Measurements from ENCODE around the gene IL25.

The IL25 gene

DNA sequence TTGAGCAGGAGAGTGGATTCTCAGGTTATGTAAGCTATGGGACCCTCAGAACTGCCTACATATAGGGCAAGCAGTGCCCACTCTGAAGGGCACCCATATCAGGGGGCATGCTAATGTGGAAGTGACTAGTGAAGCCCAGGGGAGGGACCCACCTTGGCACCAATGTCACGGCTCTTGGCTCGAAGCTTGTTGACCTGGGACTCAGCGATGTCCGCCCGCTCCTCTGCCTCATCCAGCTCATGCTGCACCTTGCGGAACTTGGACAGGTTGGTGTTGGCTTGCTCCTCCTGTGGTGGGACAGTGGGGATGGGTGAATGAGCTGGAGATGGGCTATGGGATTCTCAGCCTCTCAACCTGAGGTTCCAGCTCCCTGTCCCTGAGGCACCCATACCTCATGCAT lies 9.7 kb downstream of the IL25 start:
- TF ChIP-seq, protein P1, sequence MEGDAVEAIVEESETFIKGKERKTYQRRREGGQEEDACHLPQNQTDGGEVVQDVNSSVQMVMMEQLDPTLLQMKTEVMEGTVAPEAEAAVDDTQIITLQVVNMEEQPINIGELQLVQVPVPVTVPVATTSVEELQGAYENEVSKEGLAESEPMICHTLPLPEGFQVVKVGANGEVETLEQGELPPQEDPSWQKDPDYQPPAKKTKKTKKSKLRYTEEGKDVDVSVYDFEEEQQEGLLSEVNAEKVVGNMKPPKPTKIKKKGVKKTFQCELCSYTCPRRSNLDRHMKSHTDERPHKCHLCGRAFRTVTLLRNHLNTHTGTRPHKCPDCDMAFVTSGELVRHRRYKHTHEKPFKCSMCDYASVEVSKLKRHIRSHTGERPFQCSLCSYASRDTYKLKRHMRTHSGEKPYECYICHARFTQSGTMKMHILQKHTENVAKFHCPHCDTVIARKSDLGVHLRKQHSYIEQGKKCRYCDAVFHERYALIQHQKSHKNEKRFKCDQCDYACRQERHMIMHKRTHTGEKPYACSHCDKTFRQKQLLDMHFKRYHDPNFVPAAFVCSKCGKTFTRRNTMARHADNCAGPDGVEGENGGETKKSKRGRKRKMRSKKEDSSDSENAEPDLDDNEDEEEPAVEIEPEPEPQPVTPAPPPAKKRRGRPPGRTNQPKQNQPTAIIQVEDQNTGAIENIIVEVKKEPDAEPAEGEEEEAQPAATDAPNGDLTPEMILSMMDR (IDR thresholded peaks at IDR 0.05; ENCODE audit: insufficient read depth, low read length, poor library complexity, severe bottlenecking), result no peak
- TF ChIP-seq EZH2phosphoT487 (conservative IDR thresholded peaks at IDR 0.05; ENCODE audit: low read length), result no peak
- H3K27me3 ChIP-seq (ENCODE audit: low read length), result no peaks in the 10 kb centered on the region

DNA sequence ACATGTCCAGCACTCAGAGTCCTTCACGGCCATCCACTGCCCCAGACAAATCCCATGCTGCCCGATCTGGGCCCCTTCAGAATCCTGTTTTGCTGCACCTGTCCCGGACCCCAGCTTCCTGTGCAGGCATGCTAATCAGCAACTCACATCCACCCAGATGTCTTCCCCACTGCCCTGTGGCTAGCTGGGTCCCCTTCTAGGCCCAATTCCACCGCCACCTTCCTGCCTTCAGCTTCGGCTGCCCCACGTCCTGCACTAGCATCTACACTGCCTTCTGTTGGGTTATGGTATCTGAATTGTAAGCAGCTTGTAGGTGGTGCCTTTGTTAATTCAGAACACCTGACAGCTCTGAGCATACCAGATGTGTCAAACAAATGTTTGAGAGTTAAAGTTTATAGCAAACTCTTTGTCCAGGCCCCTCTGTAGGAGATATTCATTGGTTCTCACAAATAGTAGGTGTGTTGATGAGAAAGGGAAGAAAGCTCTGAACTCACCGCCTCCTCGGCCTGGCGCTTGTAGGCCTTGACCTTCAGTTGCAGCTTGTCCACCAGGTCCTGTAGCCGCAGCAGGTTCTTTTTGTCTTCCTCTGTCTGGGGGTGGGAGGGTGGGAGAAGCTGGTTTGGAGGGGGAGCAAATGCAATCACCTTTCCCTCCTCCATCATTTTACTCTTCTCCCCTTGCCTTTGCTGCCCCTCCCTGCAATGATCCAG lies 10.3 kb downstream of the IL25 start:
- Histone ChIP-seq H2AFZ (ENCODE audit: low read depth, low read length, severe bottlenecking) (no peak overlapping the region), H3K4me3 (ENCODE audit: insufficient read depth, low read length, poor library complexity, severe bottlenecking) (no peak overlapping the region), H3K4me2 (ENCODE audit: low read depth, low read length, poor library complexity, severe bottlenecking) (no peak overlapping the region), H3K9me2 (replicated peaks; ENCODE audit: insufficient read depth, low read length) (no peaks in the 10 kb centered on the region), H3K27me3 (ENCODE audit: low read length) (no peaks in the 10 kb centered on the region), H3K79me2 (ENCODE audit: insufficient read depth, low read length) (no peaks in the 10 kb centered on the region), H3K36me3 (ENCODE audit: low read length) (no peaks in the 10 kb centered on the region), H3F3A (ENCODE audit: insufficient read depth) (no peaks in the 10 kb centered on the region), H3K9ac (ENCODE audit: low read length) (no peak overlapping the region), H4K20me1 (ENCODE audit: low read depth, low read length) (no peaks in the 10 kb centered on the region), H3K27ac (ENCODE audit: low read depth, low read length) (no peak overlapping the region), H3K9me3 (ENCODE audit: insufficient read depth, low read length) (no peaks in the 10 kb centered on the region)
- TF ChIP-seq, protein P1 (IDR thresholded peaks at IDR 0.05; ENCODE audit: insufficient read depth, low read length, poor library complexity, severe bottlenecking), result no peak
- TF ChIP-seq EZH2phosphoT487 (conservative IDR thresholded peaks at IDR 0.05; ENCODE audit: low read length), result no peak

More for the DNA sequence above, 9.7 kb downstream of the IL25 start:
- H3K4me3 ChIP-seq (ENCODE audit: insufficient read depth, low read length, poor library complexity, severe bottlenecking), result no peak overlapping the region
- no peaks in the 10 kb centered on the region for H3K9me2 ChIP-seq (replicated peaks; ENCODE audit: insufficient read depth, low read length)
- H4K20me1 ChIP-seq (ENCODE audit: low read depth, low read length), result no peaks in the 10 kb centered on the region
- no peaks in the 10 kb centered on the region for H3F3A ChIP-seq (ENCODE audit: insufficient read depth)
- H3K36me3 ChIP-seq (ENCODE audit: low read length), result no peaks in the 10 kb centered on the region
- no peak overlapping the region for H3K4me2 ChIP-seq (ENCODE audit: low read depth, low read length, poor library complexity, severe bottlenecking)
- H2AFZ ChIP-seq (ENCODE audit: low read depth, low read length, severe bottlenecking), result no peak overlapping the region
- no peak overlapping the region for H3K9ac ChIP-seq (ENCODE audit: low read length)
- H3K79me2 ChIP-seq (ENCODE audit: insufficient read depth, low read length), result no peaks in the 10 kb centered on the region
- H3K9me3 ChIP-seq (ENCODE audit: insufficient read depth, low read length), result no peaks in the 10 kb centered on the region
- H3K27ac ChIP-seq (ENCODE audit: low read depth, low read length), result no peak overlapping the region

DNA sequence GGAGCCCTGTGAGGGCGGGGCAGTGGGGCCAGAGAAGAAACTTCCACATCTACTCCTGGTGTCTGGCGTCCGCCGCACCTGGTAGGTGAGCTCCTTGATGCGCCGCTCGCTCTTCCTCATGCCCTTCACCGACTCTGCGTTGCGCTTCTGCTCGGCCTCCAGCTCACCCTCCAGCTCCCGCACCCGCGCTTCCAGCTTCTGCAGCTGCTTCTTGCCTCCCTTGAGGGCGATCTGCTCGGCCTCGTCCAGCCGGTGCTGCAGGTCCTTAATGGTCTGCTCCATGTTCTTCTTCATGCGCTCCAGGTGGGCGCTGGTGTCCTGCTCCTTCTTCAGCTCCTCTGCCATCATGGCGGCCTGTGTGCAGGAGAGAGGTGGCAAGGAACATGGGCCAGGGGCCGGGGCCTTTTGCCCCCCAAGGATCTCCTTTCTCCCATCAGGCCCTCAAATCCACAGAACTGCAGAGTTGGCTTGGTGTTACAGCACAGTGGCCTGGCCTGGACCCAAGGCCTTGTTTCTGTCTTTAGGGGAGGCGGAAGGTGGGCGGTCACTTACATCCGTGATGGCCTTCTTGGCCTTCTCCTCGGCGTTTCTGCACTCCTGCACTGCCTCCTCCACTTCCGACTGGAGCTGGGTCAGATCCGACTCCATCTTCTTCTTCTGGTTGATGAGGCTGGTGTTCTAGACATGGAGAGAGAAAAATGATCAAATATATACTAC lies 11.9 kb downstream of the IL25 start:
- H3K9me2 ChIP-seq (replicated peaks; ENCODE audit: insufficient read depth, low read length), result no peaks in the 10 kb centered on the region
- H3K27me3 ChIP-seq (ENCODE audit: low read length), result no peaks in the 10 kb centered on the region
- no peaks in the 10 kb centered on the region for H4K20me1 ChIP-seq (ENCODE audit: low read depth, low read length)
- no peak overlapping the region for H2AFZ ChIP-seq (ENCODE audit: low read depth, low read length, severe bottlenecking)
- no peaks in the 10 kb centered on the region for H3K9me3 ChIP-seq (ENCODE audit: insufficient read depth, low read length)
- no peaks in the 10 kb centered on the region for H3K79me2 ChIP-seq (ENCODE audit: insufficient read depth, low read length)
- no peaks in the 10 kb centered on the region for H3F3A ChIP-seq (ENCODE audit: insufficient read depth)
- no peak overlapping the region for H3K4me3 ChIP-seq (ENCODE audit: insufficient read depth, low read length, poor library complexity, severe bottlenecking)
- H3K4me2 ChIP-seq (ENCODE audit: low read depth, low read length, poor library complexity, severe bottlenecking), result no peak overlapping the region
- TF ChIP-seq, protein P1 (IDR thresholded peaks at IDR 0.05; ENCODE audit: insufficient read depth, low read length, poor library complexity, severe bottlenecking), result no peak
- TF ChIP-seq EZH2phosphoT487 (conservative IDR thresholded peaks at IDR 0.05; ENCODE audit: low read length), result no peak
- no peak overlapping the region for H3K27ac ChIP-seq (ENCODE audit: low read depth, low read length)
- no peak overlapping the region for H3K9ac ChIP-seq (ENCODE audit: low read length)
- no peaks in the 10 kb centered on the region for H3K36me3 ChIP-seq (ENCODE audit: low read length)
